GM18868 (cell line): ENCODE results near the gene SRSF1.
A peak's percentile ranks its signal among the peaks of the same experiment; 100 is the strongest.

Experiments used
- ATAC-seq: cut with Tn5 transposase; IDR thresholded peaks from one replicate; pipeline ENCODE4 v1.9.1; 2021; ENCODE audit warnings: mild to moderate bottlenecking, moderate library complexity; ENCODE audit not compliant: unreplicated experiment

SRSF1 gene

DNA sequence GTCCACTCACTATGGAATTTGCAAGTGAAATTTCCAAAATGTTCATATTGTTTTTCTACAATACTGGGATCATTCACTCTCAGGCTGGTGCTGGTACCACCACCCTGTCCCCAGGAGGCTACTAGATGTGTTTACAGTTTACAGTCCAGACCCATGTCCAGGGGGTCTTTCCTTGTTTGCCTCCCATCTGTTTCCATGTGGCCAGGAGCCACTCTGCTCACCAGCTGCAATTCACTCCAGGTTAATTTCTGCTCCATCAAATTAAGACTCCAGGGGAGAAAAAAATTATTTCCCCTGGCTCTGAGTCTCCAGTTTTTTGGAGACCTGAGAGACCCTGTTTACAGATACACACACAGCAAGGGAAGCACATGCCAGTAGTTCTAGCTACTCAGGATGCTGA lies 12.5 kb upstream of the SRSF1 start:
- no peak for ATAC-seq

DNA sequence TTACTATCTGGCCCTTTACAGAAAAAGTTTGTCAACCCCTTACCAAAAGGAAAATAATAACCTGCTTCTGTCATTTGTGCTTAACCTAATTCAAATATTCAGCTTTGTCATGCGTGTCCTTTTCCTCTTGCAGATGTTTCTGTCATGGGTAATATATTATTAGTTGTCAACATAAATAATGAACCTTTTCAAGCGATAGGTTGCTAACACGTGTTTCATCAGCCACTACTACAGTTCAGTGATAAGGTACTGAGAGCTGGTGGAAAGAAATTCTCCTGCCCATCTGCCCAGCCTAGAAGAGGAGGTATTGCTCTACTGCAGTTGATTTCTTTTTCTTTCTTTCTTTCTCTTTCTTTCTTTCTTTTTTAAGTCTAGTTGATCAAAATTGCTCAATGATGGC lies 12.0 kb upstream of the SRSF1 start:
- no peak for ATAC-seq

- ATAC-seq, result no peak
These were observed 3.2 kb upstream of the SRSF1 start for GRCh38 chr17:58010067-58010799.

DNA sequence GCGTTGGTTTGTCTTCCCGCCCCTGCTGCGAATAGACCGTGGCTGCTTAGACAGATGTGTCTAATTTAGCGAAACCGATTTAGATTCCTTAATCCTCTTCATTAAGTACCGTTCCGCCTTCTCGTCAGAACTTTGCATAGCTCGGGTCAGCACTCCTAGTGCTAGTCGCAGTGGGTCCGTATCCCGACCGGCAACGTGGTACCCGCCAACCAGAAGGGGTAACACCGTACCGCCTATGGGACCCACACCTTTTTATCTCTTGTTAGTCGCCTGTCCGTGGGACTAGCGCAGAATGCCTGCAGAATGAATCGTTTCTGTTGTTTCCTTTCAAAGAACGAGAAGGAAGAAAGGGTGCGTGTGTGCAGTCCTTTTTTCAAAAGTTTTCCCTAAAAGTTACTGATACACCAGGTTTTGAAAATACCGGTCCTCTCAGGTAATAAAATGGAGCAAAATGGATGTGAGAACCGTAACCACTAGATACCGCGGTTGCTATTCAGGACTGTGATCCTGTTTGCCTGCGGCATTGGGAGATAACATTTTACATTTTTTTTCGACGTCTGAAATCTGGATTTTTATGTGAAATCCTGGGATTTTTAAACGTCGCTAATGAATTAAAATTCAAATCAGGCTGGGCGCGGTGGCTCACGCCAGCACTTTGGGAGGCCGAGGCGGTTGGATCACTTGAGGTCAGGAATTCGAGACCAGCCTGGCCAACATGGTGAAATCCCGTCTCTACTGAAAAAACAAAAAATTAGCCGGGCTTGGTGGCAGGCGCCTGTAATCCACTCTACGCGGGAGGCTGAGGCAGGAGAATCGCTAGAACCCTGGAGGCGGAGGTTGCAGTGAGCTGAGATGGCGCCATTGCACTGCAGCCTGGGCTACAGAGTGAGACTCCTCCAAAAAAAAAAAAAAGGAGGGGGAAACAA lies 998 bp upstream of the SRSF1 start:
- ATAC-seq, result peak; percentile 26

DNA sequence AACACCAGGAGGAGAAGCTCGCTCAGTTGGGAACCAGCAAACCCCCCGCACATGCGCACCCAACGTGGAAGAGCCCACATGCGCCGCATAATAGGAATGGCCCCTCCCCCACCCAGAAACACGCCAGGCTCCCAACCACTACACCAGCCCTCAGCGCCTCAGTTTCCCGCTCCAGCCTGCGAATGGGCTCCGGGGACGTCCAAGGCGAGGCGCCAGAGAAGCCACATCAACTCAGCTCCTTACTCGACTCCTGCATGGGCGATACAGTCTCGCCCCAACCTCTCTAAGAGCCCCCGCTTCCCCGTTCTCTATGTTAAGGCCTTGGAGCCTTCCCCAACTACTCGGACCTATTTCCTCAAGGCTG lies 504 bp downstream of the SRSF1 start:
- peak; percentile 21 for ATAC-seq

DNA sequence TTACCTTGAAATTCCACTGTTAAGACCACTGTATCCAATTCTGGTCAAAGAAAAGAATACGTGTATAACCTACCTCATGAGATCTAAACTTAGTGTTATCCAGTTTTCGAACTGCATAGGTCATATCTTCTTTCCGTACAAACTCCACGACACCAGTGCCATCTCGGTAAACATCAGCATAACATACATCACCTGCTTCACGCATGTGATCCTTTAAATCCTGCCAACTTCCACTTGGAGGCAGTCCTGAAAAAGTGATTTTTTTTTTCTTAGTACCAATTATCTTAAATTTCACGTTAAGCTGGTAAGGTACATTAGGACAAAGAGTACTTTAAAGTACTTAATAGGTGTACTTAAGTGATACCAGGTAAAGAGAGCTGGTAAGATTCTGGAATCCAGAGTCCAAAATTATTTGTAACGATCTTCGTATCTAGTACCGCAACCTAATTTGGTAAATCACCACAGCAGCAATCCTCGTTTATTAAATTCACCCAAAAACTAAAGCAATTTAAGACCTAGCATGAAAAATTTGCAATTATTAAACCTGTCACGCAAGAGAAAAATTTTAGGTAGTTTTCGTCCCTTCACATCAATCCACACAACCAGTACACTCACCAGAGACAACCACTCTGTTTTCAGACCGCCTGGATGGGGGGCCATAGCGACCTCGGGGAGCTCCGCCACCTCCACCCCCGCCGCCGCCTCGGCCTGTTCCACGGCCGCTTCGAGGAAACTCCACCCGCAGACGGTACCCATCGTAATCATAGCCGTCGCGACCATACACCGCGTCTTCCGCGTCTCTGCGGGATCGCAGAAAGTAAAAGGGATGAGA lies 1.1 kb downstream of the SRSF1 start:
- no peak for ATAC-seq

DNA sequence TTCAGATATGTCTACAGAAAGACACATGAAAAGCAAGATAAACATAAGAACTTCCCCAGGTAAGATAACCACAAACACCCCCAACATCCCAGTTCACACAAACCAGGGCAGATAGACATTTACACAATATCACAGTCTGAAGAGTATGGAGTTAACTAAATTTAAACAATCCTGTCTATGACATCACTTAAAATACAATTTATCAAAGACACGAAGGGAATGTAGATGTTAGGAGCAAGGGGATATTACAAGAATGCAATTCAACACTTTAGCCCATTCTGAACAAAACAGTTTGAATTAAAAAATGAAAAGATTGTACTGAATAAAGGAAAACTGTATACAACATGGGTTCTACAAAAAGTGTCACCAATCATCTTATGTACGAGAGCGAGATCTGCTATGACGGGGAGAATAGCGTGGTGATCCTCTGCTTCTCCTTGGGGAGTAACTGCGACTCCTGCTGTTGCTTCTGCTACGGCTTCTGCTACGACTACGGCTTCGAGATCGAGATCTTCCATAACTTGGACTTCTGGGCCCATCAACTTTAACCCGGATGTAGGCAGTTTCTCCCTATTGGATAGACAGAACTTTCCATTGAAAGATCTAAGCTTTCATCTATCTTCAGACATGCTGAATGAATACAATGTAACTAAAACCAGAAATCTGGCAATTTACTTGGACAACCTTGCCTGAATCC lies 1.9 kb downstream of the SRSF1 start:
- ATAC-seq, result no peak

DNA sequence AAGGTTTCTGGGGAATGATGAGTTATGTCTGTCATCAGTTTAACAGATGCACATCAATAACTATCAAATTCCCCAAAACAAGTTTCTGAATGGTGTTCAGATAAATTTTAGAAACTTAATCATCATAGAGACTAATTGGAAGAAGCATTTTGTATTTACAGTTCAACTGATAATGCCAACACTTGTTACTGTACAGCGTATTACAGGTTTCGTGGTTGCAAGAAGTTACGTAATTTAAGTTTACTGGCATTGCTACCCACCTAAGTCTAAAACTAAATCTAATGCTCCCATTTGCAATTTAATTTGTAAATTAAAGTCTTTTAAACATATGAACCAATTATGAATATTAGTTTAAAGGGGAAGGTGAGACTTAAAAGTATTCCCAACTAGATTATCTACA lies 3.0 kb downstream of the SRSF1 start:
- no peak for ATAC-seq

GRCh38 chr17:58002973-58003372 lies 4.1 kb downstream of the SRSF1 start:
- ATAC-seq, result no peak

DNA sequence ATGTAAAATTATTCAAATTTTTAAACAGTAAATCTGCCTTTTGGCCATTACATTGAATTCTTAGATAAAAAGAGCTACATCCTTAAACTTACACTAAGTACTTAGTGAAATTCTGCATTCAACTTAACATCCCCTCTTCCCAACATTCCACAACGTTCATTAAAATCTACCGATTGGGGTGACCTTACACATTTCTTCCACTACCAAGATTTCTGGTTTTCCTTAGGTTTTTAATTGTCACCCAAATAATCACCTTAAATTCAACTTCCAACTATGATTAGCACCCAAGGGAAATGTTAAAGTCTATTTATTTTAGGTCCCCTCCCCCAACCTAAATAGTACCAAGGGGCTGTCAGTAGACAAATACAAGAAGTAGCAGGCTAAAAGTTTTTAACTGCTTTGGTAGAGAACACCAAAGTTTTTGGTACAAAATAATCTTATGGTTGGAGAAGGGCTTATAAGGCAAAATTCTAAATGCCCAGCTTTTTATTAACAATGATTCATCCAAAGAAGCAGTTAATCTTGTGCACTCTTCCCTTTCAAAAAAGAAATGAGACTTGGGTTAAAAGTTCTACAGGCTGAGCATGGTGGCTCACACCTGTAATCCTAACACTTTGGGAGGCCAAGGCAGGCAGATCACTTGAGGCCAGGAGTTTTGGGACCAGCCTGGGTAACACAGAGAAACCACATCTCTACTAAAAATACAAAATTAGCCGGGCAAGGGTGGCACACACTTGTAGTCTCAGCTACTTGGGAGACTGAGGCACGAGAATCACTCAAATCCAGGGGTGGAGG lies 4.7 kb downstream of the SRSF1 start:
- no peak for ATAC-seq

- no peak for ATAC-seq
These were observed 5.5 kb downstream of the SRSF1 start for GRCh38 chr17:58001461-58002124.

DNA sequence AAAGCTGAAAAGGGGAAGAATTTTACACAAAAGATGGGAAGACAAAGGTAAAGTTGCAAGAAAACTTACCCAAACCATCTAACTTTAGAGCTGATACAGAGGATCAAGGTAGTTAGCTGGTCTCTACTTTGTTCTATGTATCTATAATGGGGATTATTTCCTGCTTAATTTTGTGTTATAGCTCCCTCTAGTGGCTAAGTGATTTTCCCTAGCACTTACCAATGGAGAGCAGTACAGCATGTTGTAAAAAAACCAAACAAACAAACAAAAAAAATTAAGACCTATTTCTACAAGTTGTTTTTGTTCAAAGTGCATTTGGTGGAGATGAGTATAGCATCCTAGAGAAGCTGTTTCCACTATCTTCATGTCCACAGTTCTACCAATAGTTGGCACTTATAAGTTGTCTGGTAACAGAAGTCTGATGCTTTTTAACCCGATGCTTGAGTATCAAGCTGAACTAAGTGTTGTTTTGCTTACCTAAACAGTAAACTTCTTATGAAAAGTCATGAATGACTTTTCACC lies 7.5 kb downstream of the SRSF1 start:
- ATAC-seq, result peak; percentile 55

DNA sequence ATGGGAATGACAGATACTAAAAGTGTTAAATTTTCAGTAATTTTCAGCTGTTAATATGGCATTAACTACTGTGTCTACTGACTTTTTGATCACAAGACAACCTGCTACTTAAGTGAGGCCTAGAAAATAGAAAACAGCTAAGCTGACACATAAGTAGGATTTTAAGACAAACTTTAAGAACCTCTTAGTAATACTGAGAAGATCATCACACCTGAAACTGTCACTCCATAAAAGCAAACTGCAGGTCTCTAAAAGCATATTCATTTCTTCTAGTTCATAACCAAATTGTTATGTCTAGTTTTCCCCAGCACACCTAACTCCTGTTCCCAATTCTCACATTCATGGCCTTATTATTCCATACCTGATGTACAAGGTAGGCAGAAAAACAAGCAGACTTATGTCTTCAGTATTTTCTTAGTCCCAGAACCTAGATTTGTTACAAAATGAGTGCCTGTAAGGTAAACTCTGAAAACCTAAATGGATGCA lies 8.0 kb downstream of the SRSF1 start:
- no peak for ATAC-seq

DNA sequence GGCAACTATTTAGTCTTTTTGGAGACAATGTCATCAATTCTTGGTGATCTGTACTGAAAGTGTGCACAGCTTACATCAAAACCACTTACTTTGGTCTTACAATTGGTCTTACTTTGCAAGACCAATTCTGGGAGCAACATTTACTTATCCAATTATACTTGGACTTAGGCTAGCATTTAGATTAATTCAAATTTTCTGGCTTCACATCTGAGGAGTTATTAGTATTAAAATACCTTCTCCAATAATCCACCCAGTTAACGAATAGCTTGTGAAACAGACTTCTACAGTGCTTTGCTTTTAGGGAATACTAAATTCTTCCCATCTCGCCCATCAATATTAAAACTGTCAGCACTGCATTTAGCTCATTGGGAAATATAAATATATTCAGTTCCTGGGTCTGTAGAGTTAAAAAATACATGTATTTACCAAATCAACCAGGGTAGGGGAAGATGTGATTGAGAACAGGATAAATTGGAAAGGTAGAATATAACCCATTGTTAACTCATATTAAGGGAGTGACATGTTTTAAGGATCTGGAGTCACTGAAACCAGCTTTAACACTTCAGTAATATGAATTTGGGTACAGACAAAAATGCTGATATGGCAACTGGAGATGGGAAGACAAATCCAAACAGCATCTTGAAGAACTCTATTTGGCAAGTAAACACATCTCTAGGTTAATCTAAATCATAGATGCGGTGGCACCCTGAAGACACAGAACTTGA lies 9.8 kb downstream of the SRSF1 start:
- no peak for ATAC-seq

- ATAC-seq, result peak; percentile 75
These were observed 11.7 kb downstream of the SRSF1 start for GRCh38 chr17:57995076-57995956.

DNA sequence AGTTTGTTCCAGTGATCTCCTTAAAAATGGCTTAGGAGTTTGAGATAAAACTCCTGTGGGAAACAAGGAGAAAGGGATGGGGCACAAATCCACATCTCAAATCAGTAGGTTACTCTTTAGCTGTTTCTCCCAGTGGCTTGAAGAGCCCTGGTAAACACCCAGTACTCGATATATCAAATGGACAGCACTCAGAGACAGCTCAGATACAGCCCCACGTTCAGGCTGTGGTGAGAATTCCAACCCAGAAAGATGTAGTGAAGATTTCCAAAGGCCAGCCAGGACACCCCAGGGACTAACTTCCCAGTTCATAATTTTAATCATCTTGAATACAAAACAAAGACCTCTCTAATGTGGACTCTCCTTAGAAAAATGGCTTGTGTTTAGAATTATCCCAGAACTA lies 12.6 kb downstream of the SRSF1 start:
- ATAC-seq, result no peak
